H1 (cell line): Measurements from ENCODE around the gene CNNM4. TPM values are rescaled to one million over a fixed set of nuclear protein-coding genes. Genes with fewer than 3 reads are reported as not detected.

ENCODE experiments used
- CTCF ChIA-PET: fragments of 300-600 bp; sonication (Branson Sonifier 250); formaldehyde crosslinking; loops from one replicate; lab custom pipeline; 2021; ENCODE audit not compliant: partially characterized antibody; lab: Charles Lee
- POLR2A ChIA-PET: fragments of 300-600 bp; sonication (Branson Sonifier 250); formaldehyde crosslinking; loops from one replicate; lab custom pipeline; 2021; ENCODE audit warnings: inconsistent platforms; ENCODE audit not compliant: partially characterized antibody; lab: Charles Lee
- DNase-seq, 2 experiments: peaks; one replicate each; pipeline versions ENCODE4 v3.0.0 to v3.0.0-alpha.2; 2010 to 2022; ENCODE audit warnings: low spot score in 2 of 2, low read depth in 1 of 2, mixed read lengths in 1 of 2
- FAIRE-seq: peaks from 2 replicates; lab custom pipeline; 2011; peaks lifted over from hg19 to GRCh38; lab: Jason Lieb, UNC
- H2AFZ ChIP-seq: 2 replicates; pipeline ENCODE4 v1.8.1; 2012; ENCODE audit warnings: low read length, inconsistent platforms
- H2AK5ac ChIP-seq: 2 replicates; pipeline ENCODE4 v1.6.1; 2013; ENCODE audit warnings: low read depth, low read length
- H2BK120ac ChIP-seq: replicated peaks from 2 replicates; pipeline ENCODE3; 2013; ENCODE audit warnings: low read depth, low read length, inconsistent platforms
- H2BK12ac ChIP-seq: 2 replicates; pipeline ENCODE4 v1.6.1; 2013; ENCODE audit warnings: low read depth, low read length
- H2BK15ac ChIP-seq: 2 replicates; pipeline ENCODE4 v1.6.1; 2013; ENCODE audit warnings: low read length
- H2BK20ac ChIP-seq: 2 replicates; pipeline ENCODE4 v1.6.1; 2013; ENCODE audit warnings: low read length
- H2BK5ac ChIP-seq: 2 replicates; pipeline ENCODE4 v1.6.1; 2013; ENCODE audit warnings: low read depth, low read length
- H3K14ac ChIP-seq: 2 replicates; pipeline ENCODE4 v1.6.1; 2013; ENCODE audit warnings: inconsistent platforms; ENCODE audit not compliant: insufficient read length
- H3K18ac ChIP-seq: 2 replicates; pipeline ENCODE4 v1.6.1; 2013; ENCODE audit warnings: low read length; ENCODE audit errors: extremely low read depth
- H3K23ac ChIP-seq: 2 replicates; pipeline ENCODE4 v1.6.1; 2013; ENCODE audit warnings: inconsistent platforms; ENCODE audit not compliant: insufficient read length
- H3K23me2 ChIP-seq: 2 replicates; pipeline ENCODE4 v1.6.1; 2013; ENCODE audit warnings: low read depth, low read length
- H3K27ac ChIP-seq: 2 replicates; pipeline ENCODE4 v1.6.1; 2011; ENCODE audit warnings: low read depth, low read length, inconsistent platforms
- H3K27me3 ChIP-seq, 4 experiments: replicated peaks in 1 of 4; 1 replicate in 1 of 4; 2 replicates in 3 of 4; pipeline versions ENCODE4 v1.6.1 to v1.8.1; 2011 to 2013; ENCODE audit warnings: low read length in 3 of 4, mild to moderate bottlenecking in 3 of 4, inconsistent platforms in 2 of 4, mixed read lengths in 2 of 4, moderate library complexity in 1 of 4; ENCODE audit not compliant: control insufficient read depth in 3 of 4, insufficient read depth in 3 of 4; ENCODE audit errors: extremely low read depth in 1 of 4
- H3K36me3 ChIP-seq, 4 experiments: 2 replicates each; pipeline versions ENCODE4 v1.6.1 to v1.8.1; 2011 to 2013; ENCODE audit warnings: mild to moderate bottlenecking in 4 of 4, low read length in 3 of 4, moderate library complexity in 2 of 4, control low read depth in 1 of 4, inconsistent platforms in 1 of 4; ENCODE audit not compliant: insufficient read depth in 4 of 4, control insufficient read depth in 2 of 4
- H3K4ac ChIP-seq: replicated peaks from 2 replicates; pipeline ENCODE3; 2013; ENCODE audit warnings: low read length, low read depth, mixed read lengths, inconsistent platforms; ENCODE audit not compliant: insufficient read length
- H3K4me1 ChIP-seq, 4 experiments: replicated peaks in 1 of 4; 1 replicate in 1 of 4; 2 replicates in 3 of 4; pipeline versions ENCODE4 v1.6.1 to v1.8.1; 2011 to 2013; ENCODE audit warnings: low read length in 3 of 4, inconsistent platforms in 2 of 4, mixed read lengths in 1 of 4; ENCODE audit not compliant: insufficient read depth in 4 of 4, control insufficient read depth in 3 of 4
- H3K4me2 ChIP-seq, 2 experiments: 2 replicates each; pipeline versions ENCODE4 v1.6.1 to v1.8.1; 2011 to 2013; ENCODE audit warnings: low read depth in 2 of 2, low read length in 2 of 2, control low read depth in 1 of 2, inconsistent platforms in 1 of 2, mild to moderate bottlenecking in 1 of 2; ENCODE audit not compliant: insufficient read depth in 1 of 2
- H3K4me3 ChIP-seq, 4 experiments: fragments of 200-600, 300-600 bp in 1 of 4; sonication (generic), shearing (Covaris generic), sonication (Bioruptor Twin) in 1 of 4; 2 replicates each; pipeline versions ENCODE4 v1.5.1 to v1.8.1; 2011 to 2016; ENCODE audit warnings: low read length in 4 of 4, low read depth in 3 of 4, control low read depth in 2 of 4, inconsistent platforms in 2 of 4, mild to moderate bottlenecking in 2 of 4, mixed read lengths in 1 of 4, moderate library complexity in 1 of 4; ENCODE audit not compliant: insufficient read depth in 2 of 4; ENCODE audit errors: extremely low read depth in 1 of 4
- H3K56ac ChIP-seq: replicated peaks from 2 replicates; pipeline ENCODE3; 2013; ENCODE audit warnings: low read depth, mild to moderate bottlenecking, mixed read lengths, low read length, inconsistent platforms; ENCODE audit not compliant: insufficient read length
- H3K79me1 ChIP-seq: 2 replicates; pipeline ENCODE4 v1.6.1; 2013; ENCODE audit warnings: low read depth, low read length, control low read depth
- H3K79me2 ChIP-seq, 2 experiments: 2 replicates each; pipeline versions ENCODE4 v1.6.1 to v1.8.1; 2012 to 2013; ENCODE audit warnings: low read length in 2 of 2, mild to moderate bottlenecking in 2 of 2, inconsistent platforms in 1 of 2; ENCODE audit not compliant: insufficient read depth in 2 of 2, control insufficient read depth in 1 of 2
- H3K9ac ChIP-seq, 4 experiments: replicated peaks in 1 of 4; 1 replicate in 1 of 4; 2 replicates in 3 of 4; pipeline versions ENCODE4 v1.6.1 to v1.8.1; 2011 to 2013; ENCODE audit warnings: low read depth in 3 of 4, low read length in 3 of 4, control low read depth in 2 of 4, mild to moderate bottlenecking in 2 of 4, moderate library complexity in 2 of 4, inconsistent platforms in 1 of 4; ENCODE audit errors: extremely low read depth in 1 of 4
- H3K9me3 ChIP-seq, 2 experiments: 2 replicates each; pipeline versions ENCODE4 v1.6.1 to v1.8.1; 2012 to 2013; ENCODE audit warnings: mild to moderate bottlenecking in 2 of 2, moderate library complexity in 2 of 2, control low read depth in 1 of 2, inconsistent platforms in 1 of 2, low read depth in 1 of 2, low read length in 1 of 2, mixed read lengths in 1 of 2; ENCODE audit not compliant: insufficient read depth in 2 of 2
- H4K20me1 ChIP-seq, 2 experiments: replicated peaks in 1 of 2; 2 replicates each; pipeline versions ENCODE3 to v1.8.1; 2011 to 2013; ENCODE audit warnings: inconsistent platforms in 2 of 2, low read length in 2 of 2, mild to moderate bottlenecking in 1 of 2; ENCODE audit not compliant: insufficient read depth in 2 of 2, control insufficient read depth in 1 of 2
- H4K5ac ChIP-seq: 2 replicates; pipeline ENCODE4 v1.6.1; 2013; ENCODE audit warnings: low read length, low read depth, mixed read lengths, inconsistent platforms; ENCODE audit not compliant: insufficient read length
- H4K8ac ChIP-seq: 2 replicates; pipeline ENCODE4 v1.8.0; 2013; ENCODE audit warnings: mild to moderate bottlenecking, moderate library complexity, low read length, inconsistent platforms; ENCODE audit not compliant: insufficient read depth; ENCODE audit errors: extremely low read depth
- H4K91ac ChIP-seq: replicated peaks from 2 replicates; pipeline ENCODE3; 2013; ENCODE audit warnings: low read length, mixed read lengths, inconsistent platforms; ENCODE audit not compliant: insufficient read length
- KDM4A ChIP-seq: IDR thresholded peaks from one replicate; pipeline ENCODE4 v1.7.1; 2012; ENCODE audit warnings: low read depth, mild to moderate bottlenecking, moderate library complexity, low read length, inconsistent platforms; ENCODE audit not compliant: severe bottlenecking
- SRF ChIP-seq: IDR thresholded peaks from 2 replicates; pipeline ENCODE4 v1.6.1; 2011; ENCODE audit warnings: mild to moderate bottlenecking, low read depth, low read length, moderate library complexity
- WGBS, 2 experiments: shearing (Covaris generic) in 1 of 2; methylation state at CpG; one replicate each; pipeline versions ENCODE4 v1.1.6 to v1.1.7; 2013 to 2015; ENCODE audit warnings: low lambda C conversion rate in 2 of 2, mixed read lengths in 2 of 2, inconsistent platforms in 1 of 2, low coverage in 1 of 2, missing lambda C conversion rate in 1 of 2; ENCODE audit not compliant: insufficient replicate concordance in 2 of 2, insufficient coverage in 1 of 2, insufficient read length in 1 of 2; ENCODE audit errors: extremely low coverage in 1 of 2, missing lambda C conversion rate in 1 of 2; 5-methylcytosine and 5-hydroxymethylcytosine counted together
- polyA plus RNA-seq, 7 experiments: library from polyadenylated mRNA; depleted of rRNA in 3 of 7; stranded (reverse) in 5 of 7; unstranded in 2 of 7; fragments of >200 nt in 5 of 7; fragments of 200-250 nt in 2 of 7; gene quantifications; 1 replicate in 5 of 7; 2 replicates in 1 of 7; 4 replicates in 1 of 7; pipeline versions ENCODE4 v1.2.1 to v1.2.3, GENCODE V29; 2011 to 2013; ENCODE audit warnings: missing spikeins in 2 of 7, mixed read lengths in 2 of 7
- total RNA-seq: library from RNA; stranded (reverse); fragmentation: NEBNext Ultra II Directional; extraction: Animal tissue kit (Norgen Biotek cat#: 25700); gene quantifications from 2 replicates; pipeline ENCODE4 v1.2.1, GENCODE V29; 2021

Gene CNNM4
- total and polyA plus RNA-seq, 2 of the 8 experiments (the other 6 are each of a cell fraction or from before 2014, with no cell fraction given) = 10.3 to 11.0 TPM

GRCh38 chr2:96762529-96763311 lies 2.0 kb downstream of the CNNM4 start:
- Histone ChIP-seq H3K4me1 (peaks cover 11 to 41% (median 26%) of the 10 kb centered on the region in 4 experiments), H4K91ac (no peak overlapping the region), H2BK12ac (no peak overlapping the region; the same call in 1 of the 2 replicates), H3K18ac (no peak overlapping the region), H3K14ac (no peak overlapping the region), H3K9ac (peak overlapping the region in 3 of 4 experiments; percentile 4 to 30 (median 10); a peak in 3 of 7 replicates), H3K27ac (0 out of 2 replicates have a peak overlapping the region, but pooled peaks have one; percentile 8), H3K23ac (no peak overlapping the region), H4K8ac (no peak overlapping the region), H3K4ac (no peak overlapping the region), H4K5ac (no peak overlapping the region), H2AFZ (no peak overlapping the region), H3K27me3 (peaks cover 0 to 8% (median 4%) of the 10 kb centered on the region in 4 experiments; a peak in 2 of 7 replicates), H2BK5ac (no peak overlapping the region), H2BK20ac (no peak overlapping the region), H2BK120ac (no peak overlapping the region), H3K56ac (no peak overlapping the region), H3K79me1 (peaks cover 6% of the 10 kb centered on the region; the same call in 1 of the 2 replicates), H2AK5ac (no peak overlapping the region), H2BK15ac (0 out of 2 replicates have a peak overlapping the region, but pooled peaks have one; percentile 7), H3K36me3 (no peaks in the 10 kb centered on the region), H3K23me2 (peaks cover 11% of the 10 kb centered on the region), H3K9me3 (no peaks in the 10 kb centered on the region), H4K20me1 (peaks cover 0 to 9% of the 10 kb centered on the region in 2 experiments), H3K79me2 (peaks cover 0 to 17% of the 10 kb centered on the region in 2 experiments; a peak in 1 of 4 replicates), H3K4me2 (peak overlapping the region; percentile 78 to 79), H3K4me3 (peak overlapping the region; percentile 35 to 63 (median 47))
- ChIA-PET POLR2A (interaction anchor here (0.6 to 2.7 kb wide), 11 partner anchors 9 to 229 kb away, joined by 3 to 11 read pairs (median 3); partner anchors contain the start of gene CNNM3), CTCF (interaction anchor here (0.7 to 6.8 kb wide), 24 partner anchors 9 to 253 kb away, joined by 3 to 64 read pairs (median 4); partner anchors contain the start of gene ANKRD39)
- FAIRE-seq = no peak
- 37% methylated on average over 15 of the region's 15 CpGs; no CpG with 5 or more reads in 1 of the 2 experiments for WGBS, 2 experiments
- peak in 1 of 2 experiments; percentile 61 for DNase-seq
- no peak for TF ChIP-seq SRF
- TF ChIP-seq KDM4A = peak; percentile 30
